ENCODE measurements around the gene CUL1.

DNA sequence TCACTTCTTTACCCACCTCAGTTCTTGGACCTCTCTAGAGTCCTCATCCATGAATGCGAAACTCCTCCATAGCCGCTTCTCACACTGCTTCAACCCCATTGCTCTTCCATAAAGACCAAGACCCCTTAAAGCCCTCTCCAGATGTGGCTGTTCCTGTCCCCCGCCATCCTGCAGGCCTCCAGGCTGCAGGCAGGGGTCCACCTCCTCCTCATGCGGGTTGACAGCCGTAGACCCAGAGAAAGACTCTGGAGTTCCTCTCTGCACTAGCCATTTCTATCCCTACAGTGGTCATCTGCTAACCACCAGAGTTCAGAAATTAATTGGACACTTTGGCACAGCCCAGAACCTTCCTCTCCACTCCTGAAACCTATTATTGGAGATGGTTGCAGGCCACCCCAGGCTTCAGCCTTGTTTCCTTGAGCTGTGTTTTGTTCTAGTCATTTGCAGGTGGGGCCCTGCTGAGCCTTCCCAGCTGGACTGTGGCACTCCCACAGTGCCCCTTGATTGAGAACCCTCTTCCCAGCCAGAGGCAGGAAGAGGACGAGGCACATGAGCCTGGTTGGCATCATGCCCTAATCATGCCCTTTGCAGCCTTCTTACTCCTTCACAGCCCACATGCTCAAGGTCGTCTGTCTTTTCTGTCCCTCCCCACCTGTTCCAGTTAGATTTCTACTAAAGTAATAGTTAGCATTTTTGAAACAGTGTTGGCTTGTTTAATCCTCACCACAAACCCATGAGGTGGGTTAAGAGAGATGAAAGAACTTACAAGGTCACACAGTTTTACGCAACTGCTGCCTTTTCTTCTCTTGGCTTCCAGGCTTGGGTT, 23.9 kb downstream of the CUL1 start:
- TF ChIP-seq, protein P1, sequence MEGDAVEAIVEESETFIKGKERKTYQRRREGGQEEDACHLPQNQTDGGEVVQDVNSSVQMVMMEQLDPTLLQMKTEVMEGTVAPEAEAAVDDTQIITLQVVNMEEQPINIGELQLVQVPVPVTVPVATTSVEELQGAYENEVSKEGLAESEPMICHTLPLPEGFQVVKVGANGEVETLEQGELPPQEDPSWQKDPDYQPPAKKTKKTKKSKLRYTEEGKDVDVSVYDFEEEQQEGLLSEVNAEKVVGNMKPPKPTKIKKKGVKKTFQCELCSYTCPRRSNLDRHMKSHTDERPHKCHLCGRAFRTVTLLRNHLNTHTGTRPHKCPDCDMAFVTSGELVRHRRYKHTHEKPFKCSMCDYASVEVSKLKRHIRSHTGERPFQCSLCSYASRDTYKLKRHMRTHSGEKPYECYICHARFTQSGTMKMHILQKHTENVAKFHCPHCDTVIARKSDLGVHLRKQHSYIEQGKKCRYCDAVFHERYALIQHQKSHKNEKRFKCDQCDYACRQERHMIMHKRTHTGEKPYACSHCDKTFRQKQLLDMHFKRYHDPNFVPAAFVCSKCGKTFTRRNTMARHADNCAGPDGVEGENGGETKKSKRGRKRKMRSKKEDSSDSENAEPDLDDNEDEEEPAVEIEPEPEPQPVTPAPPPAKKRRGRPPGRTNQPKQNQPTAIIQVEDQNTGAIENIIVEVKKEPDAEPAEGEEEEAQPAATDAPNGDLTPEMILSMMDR (IDR thresholded peaks at IDR 0.05; ENCODE audit: borderline replicate concordance, extremely low read depth, low read length, poor library complexity, severe bottlenecking): peak; percentile 4
- TF ChIP-seq EZH2 (IDR thresholded peaks at IDR 0.05; ENCODE audit: borderline replicate concordance, low read depth, low read length, severe bottlenecking): no peak

Measured in DND-41 (cell line).